Caco-2 (cell line): Measurements from ENCODE around the gene SERPINB7. TPM values are rescaled to one million over a fixed set of nuclear protein-coding genes. Genes with fewer than 3 reads are reported as not detected.

Source experiments
- BruUV-seq: library from RNA; stranded (reverse); fragments of 400-500 nt; replicated peaks from 2 replicates; lab custom pipeline; 2021; lab: Mats Ljungman, UMichigan
- CTCF ChIA-PET: fragments of 300-600 bp; sonication (Branson Sonifier 250); formaldehyde crosslinking; loops from one replicate; lab custom pipeline; 2022; ENCODE audit warnings: antibody characterized with exemption; lab: Charles Lee
- POLR2A ChIA-PET: fragments of 300-600 bp; sonication (Branson Sonifier 250); formaldehyde crosslinking; loops from one replicate; lab custom pipeline; 2022; ENCODE audit warnings: antibody characterized with exemption; lab: Charles Lee
- DNase-seq, 2 experiments: peaks; one replicate each; pipeline versions ENCODE4 v3.0.0 to v3.0.0-alpha.2; 2020 to 2022
- H3K27me3 ChIP-seq: replicated peaks from 2 replicates; pipeline ENCODE4 v1.6.0; 2011; ENCODE audit warnings: low read length; ENCODE audit not compliant: control insufficient read depth, insufficient read depth
- H3K36me3 ChIP-seq: 2 replicates; pipeline ENCODE4 v1.5.1; 2011; ENCODE audit warnings: low read length; ENCODE audit not compliant: control insufficient read depth, insufficient read depth
- H3K4me1 ChIP-seq: fragments of 250-450 bp; sonication (Bioruptor Pico); 2 replicates; pipeline ENCODE4 v1.5.1; 2020; ENCODE audit warnings: mild to moderate bottlenecking
- H3K4me3 ChIP-seq: 2 replicates; pipeline ENCODE4 v1.5.1; 2011; ENCODE audit warnings: low read depth, mild to moderate bottlenecking, control low read depth, low read length
- H3K9me3 ChIP-seq: fragments of 250-450 bp; sonication (Bioruptor Pico); 2 replicates; pipeline ENCODE4 v1.5.1; 2020; ENCODE audit warnings: mild to moderate bottlenecking, moderate library complexity
- H3K27ac Mint-ChIP-seq: one replicate; pipeline ENCODE4 v1.8.0; 2022; ENCODE audit warnings: mixed read lengths; ENCODE audit not compliant: unreplicated experiment
- H3K27me3 Mint-ChIP-seq: one replicate; pipeline ENCODE4 v1.8.0; 2022; ENCODE audit warnings: mixed read lengths; ENCODE audit not compliant: insufficient read depth, unreplicated experiment
- H3K36me3 Mint-ChIP-seq: one replicate; pipeline ENCODE4 v1.8.0; 2022; ENCODE audit warnings: mild to moderate bottlenecking, mixed read lengths; ENCODE audit not compliant: insufficient read depth, unreplicated experiment
- H3K4me1 Mint-ChIP-seq: one replicate; pipeline ENCODE4 v1.8.0; 2022; ENCODE audit warnings: low read depth, mixed read lengths; ENCODE audit not compliant: unreplicated experiment
- H3K4me3 Mint-ChIP-seq: one replicate; pipeline ENCODE4 v1.8.0; 2022; ENCODE audit warnings: mild to moderate bottlenecking, moderate library complexity, mixed read lengths; ENCODE audit not compliant: unreplicated experiment
- H3K9me3 Mint-ChIP-seq: one replicate; pipeline ENCODE4 v1.8.0; 2022; ENCODE audit warnings: mixed read lengths; ENCODE audit not compliant: unreplicated experiment
- intact Hi-C: fragments of 100-400 bp; cut with micrococcal nuclease; formaldehyde crosslinking; loops from one replicate; pipeline ENCODE4 v1.10.0; 2022; ENCODE audit not compliant: unreplicated experiment
- total RNA-seq: library from RNA; stranded (reverse); gene quantifications from 2 replicates; pipeline ENCODE4 v1.2.3, GENCODE V29; 2022
- TF ChIP-seq, protein P1 (sequence below), 2 experiments: fragments of 200-600 bp in 1 of 2; IDR thresholded peaks; 1 replicate in 1 of 2; 2 replicates in 1 of 2; pipeline versions ENCODE4 v1.5.1 to v1.8.0; 2011 to 2022; ENCODE audit warnings: antibody characterized with exemption in 1 of 2, control low read depth in 1 of 2, inconsistent platforms in 1 of 2, low read depth in 1 of 2, low read length in 1 of 2, mild to moderate bottlenecking in 1 of 2, moderate library complexity in 1 of 2; ENCODE audit not compliant: insufficient read depth in 1 of 2, severe bottlenecking in 1 of 2, unreplicated experiment in 1 of 2

SERPINB7 gene
- total RNA-seq, 1 experiment from 2014 or later: not detected

GRCh38 chr18:63828120-63828519, 52.9 kb downstream of the SERPINB7 start:
- Histone ChIP-seq H3K27me3 (no peaks in the 10 kb centered on the region), H3K9me3 (no peaks in the 10 kb centered on the region), H3K4me3 (no peak overlapping the region), H3K36me3 (no peaks in the 10 kb centered on the region), H3K4me1 (no peaks in the 10 kb centered on the region)
- Mint-ChIP-seq H3K27ac (no peak overlapping the region), H3K9me3 (no peaks in the 10 kb centered on the region), H3K36me3 (no peaks in the 10 kb centered on the region), H3K4me1 (no peaks in the 10 kb centered on the region), H3K4me3 (no peak overlapping the region), H3K27me3 (peaks cover 4% of the 10 kb centered on the region)
- no TSS peak for BruUV-seq
- DNase-seq: no peak
- POLR2A ChIA-PET: no interaction called here
- intact Hi-C loops: no loop called here
- CTCF ChIA-PET: no interaction called here
- TF ChIP-seq, protein P1, sequence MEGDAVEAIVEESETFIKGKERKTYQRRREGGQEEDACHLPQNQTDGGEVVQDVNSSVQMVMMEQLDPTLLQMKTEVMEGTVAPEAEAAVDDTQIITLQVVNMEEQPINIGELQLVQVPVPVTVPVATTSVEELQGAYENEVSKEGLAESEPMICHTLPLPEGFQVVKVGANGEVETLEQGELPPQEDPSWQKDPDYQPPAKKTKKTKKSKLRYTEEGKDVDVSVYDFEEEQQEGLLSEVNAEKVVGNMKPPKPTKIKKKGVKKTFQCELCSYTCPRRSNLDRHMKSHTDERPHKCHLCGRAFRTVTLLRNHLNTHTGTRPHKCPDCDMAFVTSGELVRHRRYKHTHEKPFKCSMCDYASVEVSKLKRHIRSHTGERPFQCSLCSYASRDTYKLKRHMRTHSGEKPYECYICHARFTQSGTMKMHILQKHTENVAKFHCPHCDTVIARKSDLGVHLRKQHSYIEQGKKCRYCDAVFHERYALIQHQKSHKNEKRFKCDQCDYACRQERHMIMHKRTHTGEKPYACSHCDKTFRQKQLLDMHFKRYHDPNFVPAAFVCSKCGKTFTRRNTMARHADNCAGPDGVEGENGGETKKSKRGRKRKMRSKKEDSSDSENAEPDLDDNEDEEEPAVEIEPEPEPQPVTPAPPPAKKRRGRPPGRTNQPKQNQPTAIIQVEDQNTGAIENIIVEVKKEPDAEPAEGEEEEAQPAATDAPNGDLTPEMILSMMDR (IDR thresholded peaks at IDR 0.05; ENCODE audit: insufficient read depth in 1 of 2, low read depth in 1 of 2, low read length in 1 of 2, severe bottlenecking in 1 of 2, unreplicated experiment in 1 of 2): no peak

GRCh38 chr18:63828656-63829055, 53.4 kb downstream of the SERPINB7 start:
- Histone ChIP-seq H3K4me3 (no peak overlapping the region), H3K9me3 (no peaks in the 10 kb centered on the region), H3K4me1 (no peaks in the 10 kb centered on the region), H3K36me3 (no peaks in the 10 kb centered on the region), H3K27me3 (no peaks in the 10 kb centered on the region)
- peaks cover 4% of the 10 kb centered on the region for H3K27me3 Mint-ChIP-seq
- ChIA-PET CTCF (no interaction called here), POLR2A (no interaction called here)
- DNase-seq: no peak
- no peaks in the 10 kb centered on the region for H3K4me1 Mint-ChIP-seq
- no peaks in the 10 kb centered on the region for H3K9me3 Mint-ChIP-seq
- no peaks in the 10 kb centered on the region for H3K36me3 Mint-ChIP-seq
- no peak overlapping the region for H3K4me3 Mint-ChIP-seq
- no TSS peak for BruUV-seq
- H3K27ac Mint-ChIP-seq: no peak overlapping the region
- TF ChIP-seq, protein P1 (IDR thresholded peaks at IDR 0.05; ENCODE audit: insufficient read depth in 1 of 2, low read depth in 1 of 2, low read length in 1 of 2, severe bottlenecking in 1 of 2, unreplicated experiment in 1 of 2): no peak
- intact Hi-C loops: no loop called here

DNA sequence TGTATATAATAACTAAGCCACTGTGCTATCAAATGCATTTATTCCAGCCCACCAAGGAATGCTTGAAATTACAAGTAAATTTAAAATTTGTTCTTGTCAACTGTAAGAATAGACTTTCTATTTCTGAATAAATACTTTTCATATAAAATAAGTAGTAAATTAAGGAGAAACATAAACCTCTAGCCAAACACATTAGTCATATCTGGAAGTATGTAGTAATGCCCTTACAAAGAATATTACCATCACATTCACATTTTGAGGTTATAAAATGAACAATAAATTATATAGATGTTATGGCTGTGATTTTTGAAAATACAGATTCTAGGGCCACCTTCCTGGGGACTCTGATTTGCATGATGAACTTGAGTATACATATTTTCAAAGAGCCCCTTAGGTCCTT, 54.7 kb downstream of the SERPINB7 start:
- no peaks in the 10 kb centered on the region for H3K36me3 Mint-ChIP-seq
- no peaks in the 10 kb centered on the region for H3K9me3 Mint-ChIP-seq
- no peaks in the 10 kb centered on the region for H3K4me1 ChIP-seq
- no peaks in the 10 kb centered on the region for H3K9me3 ChIP-seq
- H3K36me3 ChIP-seq: no peaks in the 10 kb centered on the region
- ChIA-PET POLR2A (no interaction called here), CTCF (no interaction called here)
- no peak overlapping the region for H3K4me3 ChIP-seq
- no peaks in the 10 kb centered on the region for H3K4me1 Mint-ChIP-seq
- H3K27ac Mint-ChIP-seq: no peak overlapping the region
- no peak overlapping the region for H3K4me3 Mint-ChIP-seq
- no peak for DNase-seq
- intact Hi-C loops: no loop called here
- H3K27me3 ChIP-seq: no peaks in the 10 kb centered on the region
- TF ChIP-seq, protein P1 (IDR thresholded peaks at IDR 0.05; ENCODE audit: insufficient read depth in 1 of 2, low read depth in 1 of 2, low read length in 1 of 2, severe bottlenecking in 1 of 2, unreplicated experiment in 1 of 2): no peak
- no TSS peak for BruUV-seq
- H3K27me3 Mint-ChIP-seq: peaks cover 4% of the 10 kb centered on the region
